HAP-1 (cell line): ENCODE results near the gene FAM234A.

Source experiments
- DNase-seq, 2 experiments: peaks; one replicate each; pipeline ENCODE4 v3.0.0-alpha.2; 2016 to 2020; ENCODE audit warnings: low spot score in 2 of 2
- H3K27me3 ChIP-seq: fragments of 250-450 bp; sonication (Bioruptor Pico); 2 replicates; pipeline ENCODE4 v1.5.1; 2020; ENCODE audit warnings: low read depth, mild to moderate bottlenecking, moderate library complexity
- H3K36me3 ChIP-seq: fragments of 250-450 bp; sonication (Bioruptor Pico); replicated peaks from 2 replicates; pipeline ENCODE4 v1.5.1; 2020; ENCODE audit warnings: mild to moderate bottlenecking
- H3K4me1 ChIP-seq: fragments of 250-450 bp; sonication (Bioruptor Pico); 2 replicates; pipeline ENCODE4 v1.5.1; 2020; ENCODE audit warnings: mild to moderate bottlenecking
- H3K4me3 ChIP-seq: fragments of 250-450 bp; sonication (Bioruptor Pico); 2 replicates; pipeline ENCODE4 v1.5.1; 2020; ENCODE audit warnings: mild to moderate bottlenecking, moderate library complexity
- H3K9me3 ChIP-seq: fragments of 250-450 bp; sonication (Bioruptor Pico); 2 replicates; pipeline ENCODE4 v1.5.1; 2020; ENCODE audit warnings: mild to moderate bottlenecking, moderate library complexity
- in situ Hi-C: fragments of 300-500 bp; cut with MboI; formaldehyde crosslinking; loops from 3 replicates; pipeline ENCODE4 v1.14.3; 2020; ENCODE audit warnings: low sequenced_read_pairs, inconsistent platforms, mixed read lengths

FAM234A gene

DNA sequence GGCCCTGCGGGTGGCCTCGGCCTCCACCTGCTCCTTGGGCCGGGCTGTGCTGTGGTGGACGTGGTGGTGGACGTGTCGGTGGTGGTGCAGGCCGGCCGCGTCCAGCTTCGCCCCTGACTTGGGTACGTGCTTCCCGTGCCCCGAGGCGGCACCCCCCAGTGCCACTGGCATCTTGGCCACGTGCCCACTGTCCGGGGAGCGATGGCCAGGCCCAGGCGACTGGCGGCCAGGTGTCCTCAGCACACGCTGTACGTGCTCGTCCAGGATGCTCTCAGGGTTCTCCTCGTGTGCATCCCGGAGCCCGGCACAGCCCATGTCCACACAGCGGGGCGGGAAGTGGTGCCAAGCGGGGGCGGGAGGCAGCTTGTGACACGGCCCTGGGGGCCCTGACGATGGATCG, 63.2 kb downstream of the FAM234A start:
- in situ Hi-C loops: no loop called here
- H3K4me3 ChIP-seq: no peak overlapping the region
- no peaks in the 10 kb centered on the region for H3K9me3 ChIP-seq
- H3K4me1 ChIP-seq: no peaks in the 10 kb centered on the region
- H3K27me3 ChIP-seq: no peaks in the 10 kb centered on the region
- no peak for DNase-seq
- peaks cover 27% of the 10 kb centered on the region for H3K36me3 ChIP-seq

DNA sequence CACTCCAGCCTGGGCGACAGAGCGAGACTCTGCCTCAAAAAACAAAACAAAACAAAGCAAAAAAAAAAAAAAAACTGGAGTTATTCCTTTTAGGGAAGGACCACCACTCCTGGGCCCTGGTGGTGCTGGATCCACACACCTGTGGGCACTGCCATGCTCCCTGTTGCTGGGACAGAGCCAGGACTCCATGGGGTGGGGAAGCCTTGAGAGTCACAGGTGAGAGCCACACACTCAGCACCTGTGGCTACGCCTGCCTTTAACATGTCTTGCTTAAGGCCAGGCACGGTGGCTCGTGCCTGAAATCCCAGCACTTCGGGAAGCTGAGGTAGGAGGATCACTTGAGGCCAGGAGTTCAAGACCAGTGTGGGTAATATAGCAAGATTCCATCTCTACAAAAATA, 66.6 kb downstream of the FAM234A start:
- no peak for DNase-seq
- no peak overlapping the region for H3K4me3 ChIP-seq
- no peaks in the 10 kb centered on the region for H3K27me3 ChIP-seq
- in situ Hi-C loops: no loop called here
- H3K9me3 ChIP-seq: no peaks in the 10 kb centered on the region
- H3K4me1 ChIP-seq: no peaks in the 10 kb centered on the region
- H3K36me3 ChIP-seq: peaks cover 28% of the 10 kb centered on the region

DNA sequence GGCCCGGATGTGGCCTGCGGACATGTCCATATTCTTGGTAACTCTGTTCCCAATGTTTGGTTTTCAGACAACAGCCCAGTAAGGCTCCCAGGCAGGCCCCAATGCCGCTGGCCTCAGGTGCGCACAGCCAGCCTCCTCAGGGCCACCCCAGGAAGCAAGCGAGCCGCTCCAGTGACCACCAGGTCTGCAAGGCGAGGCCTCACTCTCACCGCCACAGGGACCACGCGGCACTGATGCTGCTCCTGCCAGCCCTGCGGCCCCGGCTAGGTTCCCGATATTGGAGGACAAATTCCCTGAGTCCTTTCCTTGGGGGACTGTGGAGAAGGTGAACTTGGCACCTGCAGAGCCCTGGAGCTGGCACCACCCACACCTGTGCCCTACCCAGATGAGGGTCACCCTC, 67.3 kb downstream of the FAM234A start:
- H3K4me3 ChIP-seq: no peak overlapping the region
- peaks cover 30% of the 10 kb centered on the region for H3K36me3 ChIP-seq
- in situ Hi-C loops: no loop called here
- H3K27me3 ChIP-seq: no peaks in the 10 kb centered on the region
- no peak for DNase-seq
- H3K4me1 ChIP-seq: no peaks in the 10 kb centered on the region
- no peaks in the 10 kb centered on the region for H3K9me3 ChIP-seq

DNA sequence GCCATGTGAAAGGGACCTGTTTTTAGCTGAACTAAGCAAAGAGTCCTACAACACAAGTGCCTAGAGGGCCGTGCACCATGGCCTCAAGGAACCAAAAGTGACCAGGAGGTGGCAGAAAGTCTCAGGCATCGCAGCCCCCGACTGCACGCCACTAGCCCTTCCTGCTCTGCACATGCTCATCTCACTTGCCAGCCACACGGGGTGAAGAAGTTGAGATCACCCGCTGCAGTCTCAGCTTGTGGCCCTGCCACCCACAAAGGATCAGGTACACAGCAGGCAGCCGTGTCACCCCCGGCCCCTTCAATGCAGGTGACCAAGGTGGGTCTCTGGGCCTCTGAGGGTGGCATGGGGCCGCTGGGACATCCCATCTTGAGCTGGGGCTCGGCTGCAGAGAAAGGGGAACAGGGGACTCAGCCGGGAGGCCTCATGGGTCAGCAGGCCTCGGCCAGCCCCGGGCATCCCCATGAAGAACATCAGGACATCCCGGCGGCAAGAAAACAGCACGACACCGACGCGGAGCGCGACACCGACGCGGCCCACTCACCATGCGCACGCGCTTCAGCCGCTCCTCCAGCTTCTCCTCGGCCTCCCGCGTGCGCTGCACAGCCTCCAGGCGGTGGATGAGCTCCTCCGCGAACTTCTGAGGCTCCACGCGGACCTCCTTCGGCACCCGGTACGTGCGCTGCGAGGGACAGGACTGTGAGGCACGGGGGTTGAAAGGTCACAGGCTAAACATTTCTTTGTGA, 69.3 kb downstream of the FAM234A start:
- no peak for DNase-seq
- H3K27me3 ChIP-seq: no peaks in the 10 kb centered on the region
- H3K4me3 ChIP-seq: no peak overlapping the region
- no peaks in the 10 kb centered on the region for H3K4me1 ChIP-seq
- in situ Hi-C loops: no loop called here
- no peaks in the 10 kb centered on the region for H3K9me3 ChIP-seq
- H3K36me3 ChIP-seq: peaks cover 38% of the 10 kb centered on the region

DNA sequence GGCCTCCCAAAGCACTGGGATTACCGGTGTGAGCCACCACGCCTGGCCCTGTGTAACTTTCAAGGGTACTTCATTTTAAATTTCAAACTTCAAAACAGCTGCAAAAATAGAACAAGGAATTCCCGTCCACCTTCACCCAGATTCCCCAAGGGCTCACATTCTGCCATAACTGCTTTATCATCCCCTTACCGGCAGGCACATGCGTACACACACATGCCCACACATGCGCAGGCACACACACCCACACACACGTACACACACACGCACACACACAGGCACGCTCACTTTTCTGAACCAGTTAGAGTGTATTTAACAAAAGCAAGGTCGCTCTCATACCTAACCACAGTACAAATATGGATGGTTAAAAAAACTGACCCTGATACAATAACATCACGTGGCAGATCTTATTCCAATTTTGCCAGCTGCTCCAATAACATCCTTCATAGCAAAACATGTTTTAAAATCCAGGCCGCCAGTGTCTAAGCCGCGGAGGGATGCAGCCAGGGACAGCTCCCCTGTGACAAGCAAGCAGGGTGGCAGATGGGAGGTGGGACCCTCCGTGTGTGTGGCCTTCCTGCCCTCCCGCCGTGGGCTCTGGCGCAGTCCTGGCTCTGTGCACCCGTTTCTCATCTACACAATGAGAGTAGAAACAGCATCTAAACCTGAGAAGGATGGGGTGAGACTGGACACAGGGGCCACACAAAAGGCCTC, 71.5 kb downstream of the FAM234A start:
- H3K27me3 ChIP-seq: no peaks in the 10 kb centered on the region
- H3K4me3 ChIP-seq: no peak overlapping the region
- H3K9me3 ChIP-seq: no peaks in the 10 kb centered on the region
- in situ Hi-C loops: no loop called here
- H3K4me1 ChIP-seq: no peaks in the 10 kb centered on the region
- DNase-seq: no peak
- H3K36me3 ChIP-seq: peaks cover 48% of the 10 kb centered on the region

DNA sequence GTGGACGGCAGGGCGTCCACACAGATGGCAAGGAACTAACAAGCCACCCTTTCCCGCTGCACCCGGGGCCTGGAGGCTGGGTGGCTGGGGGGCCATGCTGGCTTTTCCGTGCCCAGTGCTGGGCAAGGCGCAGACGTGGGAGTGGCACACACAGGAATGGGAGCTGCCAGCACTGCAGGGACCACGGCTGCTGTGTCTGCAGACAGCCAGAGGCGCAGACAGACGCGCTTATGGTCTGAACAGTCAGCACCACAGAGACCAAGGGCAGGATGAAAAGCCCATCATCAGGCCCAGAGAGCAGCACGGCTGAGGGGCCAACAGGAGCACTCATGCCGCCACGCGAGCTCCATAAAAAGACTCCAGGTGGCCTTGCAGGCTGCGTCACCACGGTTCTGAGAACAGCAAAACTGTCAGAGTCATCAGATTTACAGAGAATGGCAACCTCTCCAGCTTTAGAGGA, 72.3 kb downstream of the FAM234A start:
- Histone ChIP-seq H3K27me3 (no peaks in the 10 kb centered on the region), H3K4me1 (no peaks in the 10 kb centered on the region), H3K36me3 (peaks cover 53% of the 10 kb centered on the region), H3K4me3 (no peak overlapping the region), H3K9me3 (no peaks in the 10 kb centered on the region)
- DNase-seq: no peak
- in situ Hi-C loops: no loop called here

DNA sequence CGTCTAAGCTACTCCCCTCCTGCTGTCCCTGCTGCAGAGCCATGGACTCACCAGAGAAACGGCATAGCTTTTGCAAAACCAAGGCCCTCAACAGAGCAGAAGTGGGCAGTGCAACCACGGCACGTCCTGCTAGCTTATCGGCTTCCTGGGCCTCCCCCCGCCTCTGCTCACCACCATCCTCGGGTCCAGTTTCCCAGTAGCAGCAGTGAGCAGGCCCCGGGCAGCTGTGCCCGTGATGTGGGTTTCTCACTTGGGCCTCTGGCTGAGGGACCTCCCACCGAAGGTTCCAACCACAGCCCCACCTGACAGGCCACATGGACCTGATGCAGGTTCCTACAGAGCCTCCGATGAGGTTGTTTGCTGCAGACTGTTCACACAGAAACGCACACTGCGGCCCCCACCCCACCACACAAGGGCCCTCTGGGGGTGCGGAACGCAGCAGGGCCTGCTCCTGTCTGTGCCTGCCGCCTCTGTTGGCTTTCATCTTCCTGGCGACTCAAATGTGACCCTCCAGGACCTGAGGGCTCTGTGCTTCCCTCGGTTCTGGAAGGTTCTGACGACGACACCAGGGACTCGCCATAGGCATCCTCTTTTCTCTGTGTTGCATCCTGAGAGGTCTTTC, 73.2 kb downstream of the FAM234A start:
- Histone ChIP-seq H3K27me3 (no peaks in the 10 kb centered on the region), H3K36me3 (peaks cover 57% of the 10 kb centered on the region), H3K4me3 (no peak overlapping the region), H3K9me3 (no peaks in the 10 kb centered on the region), H3K4me1 (no peaks in the 10 kb centered on the region)
- no peak for DNase-seq
- in situ Hi-C loops: no loop called here

DNA sequence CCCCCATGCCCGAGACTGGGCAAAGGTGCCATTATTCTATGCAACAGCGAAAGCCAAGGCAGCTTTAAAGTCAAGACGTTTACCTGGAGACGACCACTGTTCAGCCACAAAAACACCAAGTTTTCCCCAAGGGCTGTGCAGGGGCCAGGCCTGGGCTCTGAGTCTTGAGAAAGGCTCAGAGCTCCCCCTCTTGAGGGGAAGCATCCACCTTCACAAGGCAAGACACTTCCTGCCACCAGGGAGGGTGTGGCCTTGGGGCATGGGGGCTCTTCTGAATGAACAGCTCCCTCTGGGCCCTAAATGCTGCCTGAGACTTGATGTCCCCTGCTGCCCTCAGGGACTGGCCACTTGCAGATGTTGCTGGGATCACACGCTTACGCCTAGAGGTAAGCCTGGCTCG, 74.9 kb downstream of the FAM234A start:
- Histone ChIP-seq H3K36me3 (peaks cover 65% of the 10 kb centered on the region), H3K27me3 (no peaks in the 10 kb centered on the region), H3K9me3 (no peaks in the 10 kb centered on the region), H3K4me3 (no peak overlapping the region), H3K4me1 (no peaks in the 10 kb centered on the region)
- in situ Hi-C loops: no loop called here
- DNase-seq: no peak

DNA sequence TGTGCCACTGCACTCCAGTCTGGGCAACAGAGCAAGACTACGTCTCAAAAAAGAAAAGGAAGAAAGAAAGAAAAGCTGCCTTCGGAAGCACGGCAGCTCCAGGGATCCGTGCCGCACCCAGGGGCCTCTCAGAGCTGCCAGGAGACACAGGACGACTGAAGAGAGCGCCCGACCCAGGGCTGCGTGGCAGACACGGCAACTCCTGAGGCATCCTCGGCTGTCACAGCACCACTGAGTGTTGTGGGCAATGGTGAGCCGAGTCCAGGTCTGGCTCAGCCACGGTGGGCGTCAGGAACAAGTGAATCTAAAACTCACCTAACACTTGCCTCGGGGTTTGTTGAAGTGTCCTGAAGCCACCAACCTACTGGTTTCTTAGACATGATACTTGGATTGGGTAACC, 77.1 kb downstream of the FAM234A start:
- Histone ChIP-seq H3K9me3 (no peaks in the 10 kb centered on the region), H3K4me1 (no peaks in the 10 kb centered on the region), H3K36me3 (peaks cover 65% of the 10 kb centered on the region), H3K27me3 (no peaks in the 10 kb centered on the region), H3K4me3 (no peak overlapping the region)
- in situ Hi-C loops: no loop called here
- no peak for DNase-seq

DNA sequence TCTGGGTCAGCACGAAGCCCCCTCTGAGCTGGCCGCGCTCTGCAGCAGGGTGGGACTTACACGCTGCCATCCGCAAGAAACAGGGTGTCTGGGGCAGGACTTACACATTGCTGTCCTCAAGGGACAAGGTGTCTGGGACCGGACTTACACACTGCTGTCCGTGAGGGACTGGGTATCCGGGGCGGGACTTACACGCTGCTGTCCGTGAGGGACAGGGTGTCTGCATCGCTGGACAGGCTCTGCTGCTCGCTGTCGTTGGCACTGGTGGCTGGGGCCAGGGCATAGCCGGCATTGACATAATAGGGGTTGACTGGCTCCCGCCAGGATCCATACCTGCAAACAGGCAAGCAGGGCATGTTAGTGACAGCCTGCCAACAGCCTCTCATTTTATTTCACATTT, 79.7 kb downstream of the FAM234A start:
- H3K4me1 ChIP-seq: no peaks in the 10 kb centered on the region
- H3K27me3 ChIP-seq: no peaks in the 10 kb centered on the region
- in situ Hi-C loops: no loop called here
- H3K36me3 ChIP-seq: peaks cover 48% of the 10 kb centered on the region
- no peak overlapping the region for H3K4me3 ChIP-seq
- no peaks in the 10 kb centered on the region for H3K9me3 ChIP-seq
- DNase-seq: no peak

DNA sequence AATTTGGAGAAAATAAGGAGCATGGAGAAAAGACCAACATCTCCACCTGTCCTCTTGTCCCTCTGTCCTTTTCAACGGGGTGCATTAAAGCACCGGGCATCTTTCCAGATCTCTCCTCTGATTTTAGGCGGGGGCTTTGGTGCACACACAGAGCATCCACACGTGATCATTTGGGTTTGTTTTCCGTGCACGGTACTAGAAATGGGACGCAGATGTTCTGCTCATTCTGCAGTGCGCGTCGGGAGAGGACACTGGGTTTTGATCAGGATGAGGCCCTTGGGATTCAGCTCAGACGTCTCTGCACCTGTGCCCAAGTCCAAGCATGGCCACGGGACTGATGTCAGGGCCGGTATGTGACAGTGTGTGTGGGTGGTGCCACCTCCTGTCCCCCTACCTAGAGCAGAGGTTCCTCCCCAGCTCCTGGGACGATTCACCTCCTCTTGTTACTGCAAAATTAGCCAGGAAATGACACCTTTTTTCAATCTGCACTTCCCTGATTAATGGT, 80.2 kb downstream of the FAM234A start:
- in situ Hi-C loops: no loop called here
- Histone ChIP-seq H3K36me3 (peaks cover 48% of the 10 kb centered on the region), H3K27me3 (no peaks in the 10 kb centered on the region), H3K4me3 (no peak overlapping the region), H3K4me1 (no peaks in the 10 kb centered on the region), H3K9me3 (no peaks in the 10 kb centered on the region)
- DNase-seq: no peak
